Effector memory CD4-positive, alpha-beta T cell (primary cell): Measurements from ENCODE around the gene SKIL.
"Not testable (repeated sequence)": the region's sequence is repeated elsewhere in the genome, so short reads cannot be mapped to it uniquely, and the experiment has no call there.

Experiments used
- DNase-seq, 3 donors: peaks; one replicate each; pipeline ENCODE4 v3.0.0-alpha.2; 2020
- H3K27ac ChIP-seq: 2 replicates; pipeline ENCODE4 v1.7.0; 2013; ENCODE audit warnings: mild to moderate bottlenecking, low read length, moderate library complexity; ENCODE audit not compliant: insufficient read depth, poor library complexity, severe bottlenecking
- H3K27me3 ChIP-seq: replicated peaks from 2 replicates; pipeline ENCODE4 v1.7.0; 2013; ENCODE audit warnings: mild to moderate bottlenecking, low read length; ENCODE audit not compliant: insufficient read depth, control insufficient read depth, poor library complexity, severe bottlenecking
- H3K36me3 ChIP-seq: 2 replicates; pipeline ENCODE4 v1.7.0; 2013; ENCODE audit warnings: mild to moderate bottlenecking, low read length, moderate library complexity; ENCODE audit not compliant: control insufficient read depth, insufficient read depth
- H3K4me1 ChIP-seq: 2 replicates; pipeline ENCODE4 v1.7.0; 2013; ENCODE audit warnings: low read length, mild to moderate bottlenecking; ENCODE audit not compliant: control insufficient read depth, insufficient read depth, poor library complexity, severe bottlenecking
- H3K4me3 ChIP-seq: 2 replicates; pipeline ENCODE4 v1.7.0; 2013; ENCODE audit warnings: low read length, low read depth, mild to moderate bottlenecking; ENCODE audit not compliant: insufficient read depth, poor library complexity, severe bottlenecking
- H3K9me3 ChIP-seq: 2 replicates; pipeline ENCODE4 v1.7.0; 2013; ENCODE audit warnings: mild to moderate bottlenecking, low read length, moderate library complexity; ENCODE audit not compliant: control insufficient read depth

Gene SKIL

DNA sequence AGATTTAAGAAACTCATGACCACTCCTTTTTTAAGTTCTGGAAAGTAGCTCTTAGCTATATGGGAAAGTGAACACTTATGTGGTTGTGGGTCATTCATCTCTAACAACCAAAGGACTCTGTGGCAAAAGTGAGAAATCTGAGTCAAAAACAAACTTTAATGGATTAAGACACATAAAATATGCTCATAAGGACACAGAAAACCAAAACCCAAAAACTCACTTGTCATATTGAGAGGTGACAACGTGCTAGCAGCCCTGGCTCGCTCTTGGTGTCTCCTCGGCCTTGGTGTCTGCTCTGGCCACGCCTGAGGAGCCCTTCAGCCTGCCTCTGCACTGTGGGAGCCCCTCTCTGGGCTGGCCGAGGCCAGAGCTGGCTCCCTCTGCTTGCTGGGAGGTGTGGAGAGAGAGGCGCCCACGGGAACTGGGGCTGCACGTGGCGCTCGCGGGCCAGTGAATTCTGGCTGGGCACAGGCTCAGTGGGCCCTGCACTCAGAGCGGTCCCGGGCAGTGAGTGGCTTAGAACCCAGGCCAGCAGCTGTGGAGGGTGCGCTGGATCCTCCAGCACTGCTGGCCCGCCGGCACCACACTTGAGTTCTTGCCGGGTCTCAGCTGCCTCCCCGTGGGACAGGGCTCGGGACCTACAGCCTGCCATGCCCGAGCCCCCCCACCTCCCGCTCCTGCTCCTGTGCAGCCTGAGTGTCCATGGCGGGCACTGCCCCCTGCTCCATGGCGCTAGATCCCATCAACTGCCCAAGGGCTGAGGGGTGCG lies 30.3 kb upstream of the SKIL start:
- Histone ChIP-seq H3K27me3 (no peaks in the 10 kb centered on the region), H3K36me3 (no peaks in the 10 kb centered on the region), H3K9me3 (no peaks in the 10 kb centered on the region), H3K4me3 (no peak overlapping the region), H3K4me1 (no peaks in the 10 kb centered on the region), H3K27ac (no peak overlapping the region)
- DNase-seq: no peak

DNA sequence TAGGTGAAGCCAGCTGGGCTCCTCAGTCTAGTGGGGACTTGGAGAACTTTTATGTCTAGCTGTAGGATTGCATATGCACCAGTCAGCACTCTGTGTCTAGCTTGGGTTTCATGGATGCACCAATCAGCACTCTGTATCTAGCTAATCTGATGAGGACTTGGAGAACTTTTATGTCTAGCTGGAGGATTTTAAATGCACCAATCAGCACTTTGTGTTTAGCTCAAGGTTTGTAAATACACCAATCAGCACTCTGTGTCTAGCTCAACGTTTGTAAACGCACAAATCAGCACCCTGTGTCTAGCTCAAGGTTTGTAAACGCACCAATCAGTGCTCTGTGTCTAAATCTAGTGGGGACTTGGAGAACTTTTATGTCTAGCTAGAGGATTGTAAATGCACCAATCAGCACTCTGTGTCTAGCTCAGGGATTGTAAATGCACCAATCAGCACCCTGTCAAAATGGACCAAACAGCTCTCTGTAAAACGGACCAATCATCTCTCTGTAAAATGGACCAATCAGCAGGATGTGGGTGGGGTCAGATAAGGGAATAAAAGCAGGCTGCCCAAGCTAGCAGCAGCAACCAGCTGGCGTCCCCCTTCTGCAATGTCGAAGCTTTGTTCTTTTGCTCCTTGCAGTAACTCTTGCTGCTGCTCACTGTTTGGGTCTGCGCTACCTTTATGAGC lies 29.5 kb upstream of the SKIL start:
- DNase-seq, H3K27ac ChIP-seq, H3K27me3 ChIP-seq, H3K4me1 ChIP-seq, H3K9me3 ChIP-seq, H3K4me3 ChIP-seq, H3K36me3 ChIP-seq: not testable (repeated sequence)

DNA sequence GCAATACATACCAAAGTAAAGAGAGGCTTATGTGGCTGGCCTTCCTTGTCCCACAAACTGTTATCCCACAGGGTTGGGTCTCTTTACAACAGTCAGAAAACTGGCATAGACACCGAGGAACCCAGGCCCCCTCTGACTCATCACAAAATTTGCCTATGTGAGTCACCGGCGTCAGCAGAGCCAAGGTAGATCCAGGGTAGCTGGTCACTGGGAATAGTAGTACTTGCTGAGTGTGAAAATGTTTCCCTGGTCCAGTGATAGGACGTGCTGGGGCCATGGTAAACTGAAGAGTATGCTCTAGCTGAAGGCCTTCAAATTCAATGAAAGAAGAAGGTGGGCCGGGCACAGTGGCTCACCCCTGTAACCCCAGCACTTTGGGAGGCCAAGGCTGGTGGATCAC lies 27.1 kb upstream of the SKIL start:
- H3K4me1 ChIP-seq: no peaks in the 10 kb centered on the region
- no peak overlapping the region for H3K4me3 ChIP-seq
- H3K27me3 ChIP-seq: no peaks in the 10 kb centered on the region
- no peak for DNase-seq
- no peaks in the 10 kb centered on the region for H3K9me3 ChIP-seq
- H3K36me3 ChIP-seq: no peaks in the 10 kb centered on the region
- H3K27ac ChIP-seq: no peak overlapping the region

DNA sequence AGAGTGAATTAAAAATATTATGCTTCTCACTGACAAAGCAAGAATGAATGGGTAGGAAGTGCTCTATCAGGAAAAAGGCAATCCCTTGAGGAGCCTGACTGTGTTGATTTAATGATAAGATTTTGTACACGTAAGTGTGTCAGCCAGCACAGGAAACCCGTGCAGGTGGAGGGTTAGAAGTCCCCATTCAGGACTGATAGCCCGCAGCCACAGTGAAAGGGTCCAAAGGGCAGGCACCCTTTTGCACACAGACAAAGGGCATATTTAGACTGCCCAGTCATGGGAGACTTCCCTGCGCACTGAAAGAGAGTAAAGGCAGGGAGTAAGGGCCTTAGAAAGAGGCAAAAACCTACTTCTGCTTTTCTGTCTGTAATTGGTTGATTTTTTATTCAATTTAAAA lies 26.4 kb upstream of the SKIL start:
- no peaks in the 10 kb centered on the region for H3K36me3 ChIP-seq
- H3K4me1 ChIP-seq: no peaks in the 10 kb centered on the region
- DNase-seq: no peak
- H3K4me3 ChIP-seq: no peak overlapping the region
- no peaks in the 10 kb centered on the region for H3K27me3 ChIP-seq
- H3K9me3 ChIP-seq: no peaks in the 10 kb centered on the region
- no peak overlapping the region for H3K27ac ChIP-seq

DNA sequence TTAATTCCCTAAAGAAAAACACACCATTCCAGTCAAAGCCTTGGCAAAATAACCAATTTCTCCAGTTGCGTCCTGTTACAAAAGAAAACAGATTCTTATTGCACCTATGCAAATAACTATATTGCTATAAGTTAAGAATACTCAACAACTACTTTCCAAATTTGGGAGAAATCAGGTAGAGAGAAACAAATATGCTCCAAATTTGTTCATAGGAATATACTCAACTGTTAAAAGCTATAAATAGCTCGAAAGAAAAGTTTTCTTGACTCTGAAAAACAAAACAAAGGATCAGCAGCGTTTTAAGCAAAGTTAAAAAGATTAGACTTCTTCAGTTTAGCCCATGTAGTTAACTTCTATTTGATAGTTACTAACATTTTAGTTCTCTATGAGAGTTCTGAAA lies 20.1 kb upstream of the SKIL start:
- Histone ChIP-seq H3K4me1 (no peaks in the 10 kb centered on the region), H3K4me3 (no peak overlapping the region), H3K9me3 (no peaks in the 10 kb centered on the region), H3K27me3 (no peaks in the 10 kb centered on the region), H3K27ac (no peak overlapping the region), H3K36me3 (no peaks in the 10 kb centered on the region)
- DNase-seq: no peak

DNA sequence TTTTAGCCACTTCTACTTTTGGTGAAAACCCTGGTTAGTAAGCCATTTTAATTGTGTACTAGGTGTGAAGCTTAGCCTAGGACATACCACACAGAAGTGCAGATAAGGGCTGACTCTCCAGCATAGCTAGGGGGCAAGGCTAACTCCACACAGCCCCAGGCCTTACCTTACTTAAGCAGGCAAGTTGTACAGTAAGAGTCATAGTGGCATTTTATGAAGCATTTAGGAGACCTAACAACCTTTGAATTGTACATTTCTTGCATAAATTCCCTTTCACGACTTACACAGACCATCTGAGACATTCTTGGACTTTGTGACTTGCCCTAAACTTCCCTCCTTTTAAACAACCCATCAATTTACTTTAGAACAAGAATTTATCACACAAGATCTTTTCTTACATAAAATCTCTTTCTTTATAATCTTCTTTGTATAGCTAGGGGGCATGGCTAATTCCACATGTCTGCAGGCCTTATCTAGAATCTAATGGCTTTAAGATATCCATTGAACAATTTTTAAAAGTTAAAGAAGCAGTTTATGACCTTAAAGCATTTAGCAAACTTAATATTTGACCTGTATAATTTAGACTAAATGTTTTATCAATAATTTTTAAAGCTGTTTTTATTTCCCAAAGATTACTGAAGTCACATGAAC lies 18.7 kb upstream of the SKIL start:
- H3K4me1 ChIP-seq: no peaks in the 10 kb centered on the region
- H3K36me3 ChIP-seq: no peaks in the 10 kb centered on the region
- H3K4me3 ChIP-seq: no peak overlapping the region
- no peaks in the 10 kb centered on the region for H3K27me3 ChIP-seq
- H3K9me3 ChIP-seq: no peaks in the 10 kb centered on the region
- H3K27ac ChIP-seq: no peak overlapping the region
- no peak for DNase-seq

DNA sequence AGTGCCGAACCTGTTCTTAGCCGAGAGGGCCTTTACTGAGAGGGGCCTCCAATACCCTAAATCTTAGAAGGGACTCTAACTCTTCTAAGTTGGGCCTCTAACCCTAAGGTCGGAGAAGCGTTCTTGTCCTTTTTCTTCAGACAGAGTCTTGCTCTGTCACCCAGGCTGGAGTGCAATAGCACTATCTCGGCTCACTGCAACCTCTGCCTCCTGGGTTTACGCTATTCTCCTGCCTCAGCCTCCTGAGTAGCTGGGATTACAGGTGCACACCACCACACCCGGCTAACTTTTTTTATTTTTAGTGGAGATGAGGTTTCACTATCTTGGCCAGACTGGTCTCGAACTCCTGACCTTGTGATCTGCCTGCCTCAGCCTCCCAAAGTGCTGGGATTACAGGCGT lies 15.2 kb upstream of the SKIL start:
- H3K27me3 ChIP-seq, H3K4me3 ChIP-seq, DNase-seq, H3K36me3 ChIP-seq, H3K9me3 ChIP-seq, H3K4me1 ChIP-seq, H3K27ac ChIP-seq: not testable (repeated sequence)

DNA sequence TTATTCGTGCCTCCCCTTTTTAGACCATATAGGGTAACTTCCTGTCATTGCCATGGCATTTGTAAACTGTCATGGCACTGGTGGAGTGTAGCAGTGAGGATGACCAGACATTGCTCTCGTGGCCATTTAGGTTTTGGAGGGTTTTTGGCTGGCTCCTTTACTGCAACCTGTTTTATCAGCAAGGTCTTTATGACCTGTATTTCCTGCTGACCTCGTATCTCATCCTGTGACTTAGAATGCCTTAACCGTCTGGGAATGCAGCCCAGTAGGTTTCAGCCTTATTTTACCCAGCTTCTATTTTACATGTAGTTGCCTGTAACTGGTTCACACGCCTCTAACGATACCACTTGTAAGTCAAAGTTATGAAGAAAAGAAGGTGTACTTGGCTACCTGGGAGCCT lies 13.7 kb upstream of the SKIL start:
- H3K36me3 ChIP-seq, H3K27ac ChIP-seq: not testable (repeated sequence)

DNA sequence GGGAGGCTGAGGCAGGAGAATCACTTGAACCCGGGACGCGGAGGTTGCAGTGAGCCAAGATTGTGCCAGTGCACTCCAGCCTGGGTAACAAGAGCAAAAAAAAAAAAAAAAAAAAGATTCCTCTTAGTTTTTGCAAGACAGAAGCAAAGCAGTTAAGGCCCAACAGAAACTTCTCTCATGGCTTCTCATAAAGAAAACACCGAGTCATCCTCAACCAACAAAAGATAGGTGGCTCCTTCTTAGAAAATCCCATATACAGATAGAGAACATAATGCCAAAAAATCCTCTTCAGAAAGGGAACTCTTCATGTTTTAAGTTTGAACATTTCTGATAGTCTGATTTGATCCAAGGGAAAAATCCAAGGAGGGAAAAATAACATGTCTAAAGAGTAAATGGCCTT lies 12.5 kb upstream of the SKIL start:
- Histone ChIP-seq H3K27ac (no peak overlapping the region), H3K27me3 (no peaks in the 10 kb centered on the region), H3K36me3 (no peaks in the 10 kb centered on the region), H3K9me3 (no peaks in the 10 kb centered on the region), H3K4me3 (no peak overlapping the region), H3K4me1 (no peaks in the 10 kb centered on the region)
- no peak for DNase-seq

More for the DNA sequence above, 13.7 kb upstream of the SKIL start:
- DNase-seq, H3K9me3 ChIP-seq, H3K4me3 ChIP-seq, H3K4me1 ChIP-seq, H3K27me3 ChIP-seq: not testable (repeated sequence)
